H1 (cell line): ENCODE data around the gene KCNQ1. TPM values are rescaled to one million over a fixed set of nuclear protein-coding genes. Genes with fewer than 3 reads are reported as not detected.

Experiments used
- CTCF ChIA-PET: fragments of 300-600 bp; sonication (Branson Sonifier 250); formaldehyde crosslinking; loops from one replicate; lab custom pipeline; 2021; ENCODE audit not compliant: partially characterized antibody; lab: Charles Lee
- POLR2A ChIA-PET: fragments of 300-600 bp; sonication (Branson Sonifier 250); formaldehyde crosslinking; loops from one replicate; lab custom pipeline; 2021; ENCODE audit warnings: inconsistent platforms; ENCODE audit not compliant: partially characterized antibody; lab: Charles Lee
- DNase-seq, 2 experiments: peaks; one replicate each; pipeline versions ENCODE4 v3.0.0 to v3.0.0-alpha.2; 2010 to 2022; ENCODE audit warnings: low spot score in 2 of 2, low read depth in 1 of 2, mixed read lengths in 1 of 2
- FAIRE-seq: peaks from 2 replicates; lab custom pipeline; 2011; peaks lifted over from hg19 to GRCh38; lab: Jason Lieb, UNC
- H2AFZ ChIP-seq: 2 replicates; pipeline ENCODE4 v1.8.1; 2012; ENCODE audit warnings: low read length, inconsistent platforms
- H2AK5ac ChIP-seq: 2 replicates; pipeline ENCODE4 v1.6.1; 2013; ENCODE audit warnings: low read depth, low read length
- H2BK120ac ChIP-seq: replicated peaks from 2 replicates; pipeline ENCODE3; 2013; ENCODE audit warnings: low read depth, low read length, inconsistent platforms
- H2BK12ac ChIP-seq: 2 replicates; pipeline ENCODE4 v1.6.1; 2013; ENCODE audit warnings: low read depth, low read length
- H2BK15ac ChIP-seq: 2 replicates; pipeline ENCODE4 v1.6.1; 2013; ENCODE audit warnings: low read length
- H2BK20ac ChIP-seq: 2 replicates; pipeline ENCODE4 v1.6.1; 2013; ENCODE audit warnings: low read length
- H2BK5ac ChIP-seq: 2 replicates; pipeline ENCODE4 v1.6.1; 2013; ENCODE audit warnings: low read depth, low read length
- H3K14ac ChIP-seq: 2 replicates; pipeline ENCODE4 v1.6.1; 2013; ENCODE audit warnings: inconsistent platforms; ENCODE audit not compliant: insufficient read length
- H3K18ac ChIP-seq: 2 replicates; pipeline ENCODE4 v1.6.1; 2013; ENCODE audit warnings: low read length; ENCODE audit errors: extremely low read depth
- H3K23ac ChIP-seq: 2 replicates; pipeline ENCODE4 v1.6.1; 2013; ENCODE audit warnings: inconsistent platforms; ENCODE audit not compliant: insufficient read length
- H3K23me2 ChIP-seq: 2 replicates; pipeline ENCODE4 v1.6.1; 2013; ENCODE audit warnings: low read depth, low read length
- H3K27ac ChIP-seq: 2 replicates; pipeline ENCODE4 v1.6.1; 2011; ENCODE audit warnings: low read depth, low read length, inconsistent platforms
- H3K27me3 ChIP-seq, 4 experiments: replicated peaks in 1 of 4; 1 replicate in 1 of 4; 2 replicates in 3 of 4; pipeline versions ENCODE4 v1.6.1 to v1.8.1; 2011 to 2013; ENCODE audit warnings: low read length in 3 of 4, mild to moderate bottlenecking in 3 of 4, inconsistent platforms in 2 of 4, mixed read lengths in 2 of 4, moderate library complexity in 1 of 4; ENCODE audit not compliant: control insufficient read depth in 3 of 4, insufficient read depth in 3 of 4; ENCODE audit errors: extremely low read depth in 1 of 4
- H3K36me3 ChIP-seq, 4 experiments: 2 replicates each; pipeline versions ENCODE4 v1.6.1 to v1.8.1; 2011 to 2013; ENCODE audit warnings: mild to moderate bottlenecking in 4 of 4, low read length in 3 of 4, moderate library complexity in 2 of 4, control low read depth in 1 of 4, inconsistent platforms in 1 of 4; ENCODE audit not compliant: insufficient read depth in 4 of 4, control insufficient read depth in 2 of 4
- H3K4ac ChIP-seq: replicated peaks from 2 replicates; pipeline ENCODE3; 2013; ENCODE audit warnings: low read length, low read depth, mixed read lengths, inconsistent platforms; ENCODE audit not compliant: insufficient read length
- H3K4me1 ChIP-seq, 4 experiments: replicated peaks in 1 of 4; 1 replicate in 1 of 4; 2 replicates in 3 of 4; pipeline versions ENCODE4 v1.6.1 to v1.8.1; 2011 to 2013; ENCODE audit warnings: low read length in 3 of 4, inconsistent platforms in 2 of 4, mixed read lengths in 1 of 4; ENCODE audit not compliant: insufficient read depth in 4 of 4, control insufficient read depth in 3 of 4
- H3K4me2 ChIP-seq, 2 experiments: 2 replicates each; pipeline versions ENCODE4 v1.6.1 to v1.8.1; 2011 to 2013; ENCODE audit warnings: low read depth in 2 of 2, low read length in 2 of 2, control low read depth in 1 of 2, inconsistent platforms in 1 of 2, mild to moderate bottlenecking in 1 of 2; ENCODE audit not compliant: insufficient read depth in 1 of 2
- H3K4me3 ChIP-seq, 4 experiments: fragments of 200-600, 300-600 bp in 1 of 4; sonication (generic), shearing (Covaris generic), sonication (Bioruptor Twin) in 1 of 4; 2 replicates each; pipeline versions ENCODE4 v1.5.1 to v1.8.1; 2011 to 2016; ENCODE audit warnings: low read length in 4 of 4, low read depth in 3 of 4, control low read depth in 2 of 4, inconsistent platforms in 2 of 4, mild to moderate bottlenecking in 2 of 4, mixed read lengths in 1 of 4, moderate library complexity in 1 of 4; ENCODE audit not compliant: insufficient read depth in 2 of 4; ENCODE audit errors: extremely low read depth in 1 of 4
- H3K56ac ChIP-seq: replicated peaks from 2 replicates; pipeline ENCODE3; 2013; ENCODE audit warnings: low read depth, mild to moderate bottlenecking, mixed read lengths, low read length, inconsistent platforms; ENCODE audit not compliant: insufficient read length
- H3K79me1 ChIP-seq: 2 replicates; pipeline ENCODE4 v1.6.1; 2013; ENCODE audit warnings: low read depth, low read length, control low read depth
- H3K79me2 ChIP-seq, 2 experiments: 2 replicates each; pipeline versions ENCODE4 v1.6.1 to v1.8.1; 2012 to 2013; ENCODE audit warnings: low read length in 2 of 2, mild to moderate bottlenecking in 2 of 2, inconsistent platforms in 1 of 2; ENCODE audit not compliant: insufficient read depth in 2 of 2, control insufficient read depth in 1 of 2
- H3K9ac ChIP-seq, 4 experiments: replicated peaks in 1 of 4; 1 replicate in 1 of 4; 2 replicates in 3 of 4; pipeline versions ENCODE4 v1.6.1 to v1.8.1; 2011 to 2013; ENCODE audit warnings: low read depth in 3 of 4, low read length in 3 of 4, control low read depth in 2 of 4, mild to moderate bottlenecking in 2 of 4, moderate library complexity in 2 of 4, inconsistent platforms in 1 of 4; ENCODE audit errors: extremely low read depth in 1 of 4
- H3K9me3 ChIP-seq, 2 experiments: 2 replicates each; pipeline versions ENCODE4 v1.6.1 to v1.8.1; 2012 to 2013; ENCODE audit warnings: mild to moderate bottlenecking in 2 of 2, moderate library complexity in 2 of 2, control low read depth in 1 of 2, inconsistent platforms in 1 of 2, low read depth in 1 of 2, low read length in 1 of 2, mixed read lengths in 1 of 2; ENCODE audit not compliant: insufficient read depth in 2 of 2
- H4K20me1 ChIP-seq, 2 experiments: replicated peaks in 1 of 2; 2 replicates each; pipeline versions ENCODE3 to v1.8.1; 2011 to 2013; ENCODE audit warnings: inconsistent platforms in 2 of 2, low read length in 2 of 2, mild to moderate bottlenecking in 1 of 2; ENCODE audit not compliant: insufficient read depth in 2 of 2, control insufficient read depth in 1 of 2
- H4K5ac ChIP-seq: 2 replicates; pipeline ENCODE4 v1.6.1; 2013; ENCODE audit warnings: low read length, low read depth, mixed read lengths, inconsistent platforms; ENCODE audit not compliant: insufficient read length
- H4K8ac ChIP-seq: 2 replicates; pipeline ENCODE4 v1.8.0; 2013; ENCODE audit warnings: mild to moderate bottlenecking, moderate library complexity, low read length, inconsistent platforms; ENCODE audit not compliant: insufficient read depth; ENCODE audit errors: extremely low read depth
- H4K91ac ChIP-seq: replicated peaks from 2 replicates; pipeline ENCODE3; 2013; ENCODE audit warnings: low read length, mixed read lengths, inconsistent platforms; ENCODE audit not compliant: insufficient read length
- NANOG ChIP-seq: IDR thresholded peaks from 2 replicates; pipeline ENCODE4 v1.6.1; 2011; ENCODE audit warnings: low read length, low read depth, mild to moderate bottlenecking, inconsistent platforms; ENCODE audit not compliant: insufficient read depth, poor library complexity, severe bottlenecking
- POU5F1 ChIP-seq: IDR thresholded peaks from 2 replicates; pipeline ENCODE4 v1.6.1; 2011; ENCODE audit warnings: low read depth, mild to moderate bottlenecking, low read length, moderate library complexity
- WGBS, 2 experiments: shearing (Covaris generic) in 1 of 2; methylation state at CpG; one replicate each; pipeline versions ENCODE4 v1.1.6 to v1.1.7; 2013 to 2015; ENCODE audit warnings: low lambda C conversion rate in 2 of 2, mixed read lengths in 2 of 2, inconsistent platforms in 1 of 2, low coverage in 1 of 2, missing lambda C conversion rate in 1 of 2; ENCODE audit not compliant: insufficient replicate concordance in 2 of 2, insufficient coverage in 1 of 2, insufficient read length in 1 of 2; ENCODE audit errors: extremely low coverage in 1 of 2, missing lambda C conversion rate in 1 of 2; 5-methylcytosine and 5-hydroxymethylcytosine counted together
- polyA plus RNA-seq, 7 experiments: library from polyadenylated mRNA; depleted of rRNA in 3 of 7; stranded (reverse) in 5 of 7; unstranded in 2 of 7; fragments of >200 nt in 5 of 7; fragments of 200-250 nt in 2 of 7; gene quantifications; 1 replicate in 5 of 7; 2 replicates in 1 of 7; 4 replicates in 1 of 7; pipeline versions ENCODE4 v1.2.1 to v1.2.3, GENCODE V29; 2011 to 2013; ENCODE audit warnings: missing spikeins in 2 of 7, mixed read lengths in 2 of 7
- total RNA-seq: library from RNA; stranded (reverse); fragmentation: NEBNext Ultra II Directional; extraction: Animal tissue kit (Norgen Biotek cat#: 25700); gene quantifications from 2 replicates; pipeline ENCODE4 v1.2.1, GENCODE V29; 2021

KCNQ1 gene
- total and polyA plus RNA-seq, 2 of the 8 experiments (the other 6 are each of a cell fraction or from before 2014, with no cell fraction given) = 1.9 to 2.0 TPM

DNA sequence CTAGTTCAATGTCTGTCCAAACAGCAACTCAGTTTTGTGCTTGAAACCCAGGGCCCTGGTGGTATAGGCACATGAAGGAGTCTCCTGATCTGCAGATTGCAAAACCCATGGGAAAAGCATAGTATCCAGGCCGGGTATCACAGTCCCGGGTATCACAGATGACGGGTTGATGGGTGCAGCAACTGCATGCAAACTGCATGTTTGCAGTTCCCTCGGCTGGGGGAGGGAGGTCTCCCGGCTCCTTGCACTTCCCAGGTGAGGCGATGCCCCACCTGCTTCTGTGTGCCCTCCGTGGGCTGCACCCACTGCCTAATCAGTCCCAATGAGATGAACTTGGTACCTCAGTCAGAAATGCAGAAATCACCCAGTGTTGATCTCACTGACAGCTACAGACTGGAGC is 53.9 kb downstream of the KCNQ1 start:
- Histone ChIP-seq H3K27me3 (peaks cover 3 to 12% (median 7%) of the 10 kb centered on the region in 4 experiments), H3K23ac (no peak overlapping the region), H3K56ac (no peak overlapping the region), H4K5ac (no peak overlapping the region), H3K79me1 (no peaks in the 10 kb centered on the region), H3K36me3 (no peaks in the 10 kb centered on the region), H2AK5ac (no peak overlapping the region), H3K4me3 (no peak overlapping the region), H2BK120ac (no peak overlapping the region), H3K4me2 (no peak overlapping the region), H2BK15ac (no peak overlapping the region), H2BK20ac (no peak overlapping the region), H3K27ac (no peak overlapping the region), H2BK5ac (no peak overlapping the region), H4K91ac (no peak overlapping the region), H3K9me3 (0 out of 4 replicates have a peak, but pooled peaks cover 0 to 3% of the 10 kb centered on the region in 2 experiments), H2AFZ (no peak overlapping the region)
- CTCF ChIA-PET = interaction anchor here (0.6 to 2.1 kb wide), 2 partner anchors 33 to 79 kb away, joined by 4 to 6 read pairs; no protein-coding TSS in a partner anchor
- FAIRE-seq (no peak), DNase-seq (no peak)
- no peak for TF ChIP-seq POU5F1
- TF ChIP-seq NANOG = no peak
- TF ChIP-seq, all 59 proteins: peak for 0
- WGBS, 2 experiments = 96% methylated on average over 7 of the region's 7 CpGs; no CpG with 5 or more reads in 1 of the 2 experiments
- H4K20me1 ChIP-seq = no peaks in the 10 kb centered on the region
- no peaks in the 10 kb centered on the region for H3K23me2 ChIP-seq
- no peak overlapping the region for H2BK12ac ChIP-seq
- no peaks in the 10 kb centered on the region for H3K79me2 ChIP-seq
- H3K4ac ChIP-seq = no peak overlapping the region
- POLR2A ChIA-PET = no interaction called here
- peaks cover 0 to 2% (median 0%) of the 10 kb centered on the region in 4 experiments; a peak in 1 of 7 replicates for H3K4me1 ChIP-seq
- H4K8ac ChIP-seq = no peak overlapping the region
- H3K14ac ChIP-seq = no peak overlapping the region
- H3K9ac ChIP-seq = no peak overlapping the region
- no peak overlapping the region for H3K18ac ChIP-seq
